HepG2 (cell line): Measurements from ENCODE around the gene LCA5. TPM values are rescaled to one million over a fixed set of nuclear protein-coding genes. Genes with fewer than 3 reads are reported as not detected.

Experiments used
- ARNT2 ChIP-seq: sonication (generic); formaldehyde crosslinking; IDR thresholded peaks from 2 replicates; pipeline ENCODE4 v1.8.0; 2022; ENCODE audit warnings: mild to moderate bottlenecking, low read depth, missing genetic modification reagents, moderate library complexity
- DPF2 ChIP-seq: sonication (generic); formaldehyde crosslinking; IDR thresholded peaks from 2 replicates; pipeline ENCODE4 v1.4.0; 2020; ENCODE audit warnings: mild to moderate bottlenecking, low read depth, missing genetic modification reagents, borderline replicate concordance
- ELF4 ChIP-seq: sonication (generic); formaldehyde crosslinking; IDR thresholded peaks from 2 replicates; pipeline ENCODE4 v1.5.0; 2020; ENCODE audit warnings: missing genetic modification reagents, mild to moderate bottlenecking, moderate library complexity, borderline replicate concordance
- ESRRA ChIP-seq: sonication (generic); formaldehyde crosslinking; IDR thresholded peaks from 2 replicates; pipeline ENCODE4 v1.5.1; 2020; ENCODE audit warnings: mild to moderate bottlenecking, low read depth, missing genetic modification reagents
- HNRNPH1 ChIP-seq: fragments of 200-400 bp; formaldehyde crosslinking; optimal IDR thresholded peaks from 2 replicates; pipeline ENCODE3; 2017; ENCODE audit warnings: mild to moderate bottlenecking, low read depth, low read length
- HNRNPL ChIP-seq: fragments of 200-400 bp; formaldehyde crosslinking; IDR thresholded peaks from 2 replicates; pipeline ENCODE4 v1.6.1; 2017; ENCODE audit warnings: mild to moderate bottlenecking, low read depth, low read length
- MIXL1 ChIP-seq: IDR thresholded peaks from 2 replicates; pipeline ENCODE4 v1.6.1; 2016
- NBN ChIP-seq: fragments of 450-650 bp; conservative IDR thresholded peaks from 2 replicates; pipeline ENCODE4 v1.6.1; 2017
- NR2F2 ChIP-seq: IDR thresholded peaks from 2 replicates; pipeline ENCODE4 v1.6.1; 2012; ENCODE audit warnings: low read depth, inconsistent platforms, borderline replicate concordance
- RBM22 ChIP-seq: fragments of 200-400 bp; formaldehyde crosslinking; optimal IDR thresholded peaks from 2 replicates; pipeline ENCODE3; 2017; ENCODE audit warnings: mild to moderate bottlenecking, low read length, moderate library complexity
- TARDBP ChIP-seq: sonication (generic); formaldehyde crosslinking; IDR thresholded peaks from 2 replicates; pipeline ENCODE4 v1.8.0; 2022; ENCODE audit warnings: mild to moderate bottlenecking, missing genetic modification reagents
- TGIF2 ChIP-seq: IDR thresholded peaks from 2 replicates; pipeline ENCODE4 v1.6.1; 2016; ENCODE audit warnings: control low read depth, missing compliant biosample characterization
- TOPORS ChIP-seq: sonication (generic); formaldehyde crosslinking; IDR thresholded peaks from 2 replicates; pipeline ENCODE4 v1.8.0; 2023; ENCODE audit warnings: mild to moderate bottlenecking, missing genetic modification reagents
- ZNF143 ChIP-seq: sonication (generic); formaldehyde crosslinking; IDR thresholded peaks from 2 replicates; pipeline ENCODE4 v1.4.0; 2020; ENCODE audit warnings: missing genetic modification reagents
- ZNF207 ChIP-seq: fragments of 450-650 bp; IDR thresholded peaks from 2 replicates; pipeline ENCODE4 v1.6.1; 2016; ENCODE audit warnings: antibody characterized with exemption, borderline replicate concordance
- ZNF260 ChIP-seq: sonication (generic); formaldehyde crosslinking; IDR thresholded peaks from 2 replicates; pipeline ENCODE4 v1.4.0; 2020; ENCODE audit warnings: missing genetic modification reagents, low read depth, mild to moderate bottlenecking, borderline replicate concordance
- ZNF382 ChIP-seq: sonication (generic); formaldehyde crosslinking; IDR thresholded peaks from 2 replicates; pipeline ENCODE4 v1.5.0; 2020; ENCODE audit warnings: missing genetic modification reagents, mild to moderate bottlenecking, borderline replicate concordance
- ZNF501 ChIP-seq: sonication (generic); formaldehyde crosslinking; IDR thresholded peaks from 2 replicates; pipeline ENCODE4 v1.5.1; 2020; ENCODE audit warnings: mild to moderate bottlenecking, moderate library complexity, missing genetic modification reagents
- ZNF670 ChIP-seq: sonication (generic); formaldehyde crosslinking; IDR thresholded peaks from 2 replicates; pipeline ENCODE4 v1.8.0; 2022; ENCODE audit warnings: mild to moderate bottlenecking, missing genetic modification reagents, borderline replicate concordance
- ZNF678 ChIP-seq: sonication (generic); formaldehyde crosslinking; IDR thresholded peaks from 2 replicates; pipeline ENCODE4 v1.4.0; 2020; ENCODE audit warnings: mild to moderate bottlenecking, missing genetic modification reagents
- ZNF788 ChIP-seq: sonication (generic); formaldehyde crosslinking; IDR thresholded peaks from 2 replicates; pipeline ENCODE4 v1.5.0; 2020; ENCODE audit warnings: mild to moderate bottlenecking, missing genetic modification reagents, borderline replicate concordance
- ZSCAN12 ChIP-seq: sonication (generic); formaldehyde crosslinking; IDR thresholded peaks from 2 replicates; pipeline ENCODE4 v1.9.0; 2021; ENCODE audit warnings: mild to moderate bottlenecking, missing genetic modification reagents
- ZSCAN29 ChIP-seq: sonication (generic); formaldehyde crosslinking; conservative IDR thresholded peaks from 2 replicates; pipeline ENCODE4 v1.4.0; 2020; ENCODE audit warnings: mild to moderate bottlenecking, missing genetic modification reagents
- ZSCAN9 ChIP-seq: IDR thresholded peaks from 2 replicates; pipeline ENCODE4 v1.6.1; 2016; ENCODE audit warnings: borderline replicate concordance
- polyA plus RNA-seq, 8 experiments: library from polyadenylated mRNA; depleted of rRNA in 3 of 8; stranded (reverse) in 7 of 8; unstranded in 1 of 8; fragments of >200 nt; fragmentation: Illumina TruSeq in 4 of 8; extraction: Trizol in 4 of 8; gene quantifications; 2 replicates each; pipeline versions ENCODE4 v1.2.1 to v1.2.3, GENCODE V29; 2011 to 2016; ENCODE audit warnings: low read depth in 4 of 8, missing spikeins in 1 of 8, mixed read lengths in 1 of 8; ENCODE audit not compliant: insufficient read depth in 1 of 8
- total RNA-seq, 5 experiments: library from RNA; depleted of rRNA; stranded (reverse); fragments of >200 nt; fragmentation: Illumina TruSeq; extraction: Trizol; gene quantifications; 2 replicates each; pipeline ENCODE4 v1.2.3, GENCODE V29; 2016; ENCODE audit warnings: low read depth in 1 of 5
- TF ChIP-seq, protein P1 (sequence below): sonication (generic); formaldehyde crosslinking; IDR thresholded peaks from 2 replicates; pipeline ENCODE4 v1.8.1; 2022; ENCODE audit warnings: mild to moderate bottlenecking, missing genetic modification reagents
- TF ChIP-seq, protein P2 (sequence below): sonication (generic); formaldehyde crosslinking; IDR thresholded peaks from 2 replicates; pipeline ENCODE4 v1.4.0; 2020; ENCODE audit warnings: missing genetic modification reagents
- TF ChIP-seq, protein P3 (sequence below): sonication (generic); formaldehyde crosslinking; IDR thresholded peaks from 2 replicates; pipeline ENCODE4 v1.5.0; 2020; ENCODE audit warnings: missing genetic modification reagents
- TF ChIP-seq, protein P4 (sequence below): sonication (generic); formaldehyde crosslinking; IDR thresholded peaks from 2 replicates; pipeline ENCODE4 v1.5.0; 2020; ENCODE audit warnings: mild to moderate bottlenecking, low read depth, missing genetic modification reagents, borderline replicate concordance

Gene LCA5
- total and polyA plus RNA-seq, 2 of the 13 experiments (the other 11 are each of a cell fraction or from before 2014, with no cell fraction given), result 0.84 to 4.6 TPM

DNA sequence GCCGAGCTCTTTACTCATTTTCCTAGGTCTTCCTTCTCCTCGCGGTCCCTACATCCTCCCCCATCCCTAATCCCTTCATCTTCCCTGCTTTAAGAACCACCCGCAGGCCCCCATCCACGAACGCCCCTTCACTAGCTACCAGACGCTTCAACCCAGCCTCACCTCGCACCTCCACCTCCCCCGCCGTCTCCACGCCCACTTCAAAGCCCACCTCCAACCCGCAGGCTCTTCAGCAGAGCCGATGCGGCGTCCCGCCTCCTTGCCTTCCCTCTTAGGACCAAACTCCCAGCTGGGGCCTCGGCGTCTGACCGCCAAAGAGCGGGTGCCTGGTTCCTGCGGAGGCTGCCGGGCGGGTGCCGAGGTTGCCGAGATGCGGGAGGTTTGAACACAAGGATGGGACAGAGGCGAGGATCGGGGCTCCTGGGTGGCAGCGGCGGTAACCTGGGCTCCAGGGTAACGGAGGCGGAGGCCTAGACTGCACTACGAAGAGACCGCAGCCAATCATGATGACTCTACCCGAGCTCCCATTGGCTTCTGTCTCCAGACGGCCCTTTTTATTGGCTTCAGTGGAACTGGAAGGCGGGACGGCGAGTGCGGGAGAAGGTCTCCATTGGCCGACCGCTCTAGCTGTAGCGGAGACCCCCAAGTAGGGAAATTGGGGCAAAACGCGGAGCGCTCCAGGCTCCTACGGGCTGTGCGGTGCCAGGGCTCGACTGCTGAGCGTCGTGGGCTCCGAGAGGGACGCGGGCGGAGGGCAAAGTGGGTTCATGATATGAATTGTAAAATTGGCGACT, at the start of gene LCA5 (continued):
- TF ChIP-seq TOPORS (CRISPR knock-in tag), result 0 out of 2 replicates have a peak, but pooled peaks have one; percentile 6
- TF ChIP-seq MIXL1 (CRISPR knock-in tag), result no peak
- no peak for TF ChIP-seq ZNF382 (CRISPR knock-in tag)
- no peak for TF ChIP-seq NBN
- no peak for TF ChIP-seq ZNF670 (CRISPR knock-in tag)
- TF ChIP-seq ZNF678, result no peak
- TF ChIP-seq ZSCAN29 (CRISPR knock-in tag), result 0 out of 2 replicates have a peak, but pooled peaks have one; percentile 17
- TF ChIP-seq RBM22, result no peak
- TF ChIP-seq ZNF260, result no peak
- TF ChIP-seq ELF4 (CRISPR knock-in tag), result no peak
- TF ChIP-seq, protein P1, sequence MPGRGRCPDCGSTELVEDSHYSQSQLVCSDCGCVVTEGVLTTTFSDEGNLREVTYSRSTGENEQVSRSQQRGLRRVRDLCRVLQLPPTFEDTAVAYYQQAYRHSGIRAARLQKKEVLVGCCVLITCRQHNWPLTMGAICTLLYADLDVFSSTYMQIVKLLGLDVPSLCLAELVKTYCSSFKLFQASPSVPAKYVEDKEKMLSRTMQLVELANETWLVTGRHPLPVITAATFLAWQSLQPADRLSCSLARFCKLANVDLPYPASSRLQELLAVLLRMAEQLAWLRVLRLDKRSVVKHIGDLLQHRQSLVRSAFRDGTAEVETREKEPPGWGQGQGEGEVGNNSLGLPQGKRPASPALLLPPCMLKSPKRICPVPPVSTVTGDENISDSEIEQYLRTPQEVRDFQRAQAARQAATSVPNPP (CRISPR knock-in tag), result no peak
- TF ChIP-seq ZNF143 (CRISPR knock-in tag), result no peak
- TF ChIP-seq TGIF2 (CRISPR knock-in tag), result peak; percentile 38; the same call in 1 of the 2 replicates
- TF ChIP-seq TARDBP (CRISPR knock-in tag), result peak; percentile 70; the same call in 1 of the 2 replicates
- no peak for TF ChIP-seq HNRNPH1
- no peak for TF ChIP-seq NR2F2
- TF ChIP-seq ARNT2 (CRISPR knock-in tag), result peak; percentile 52; the same call in 1 of the 2 replicates
- TF ChIP-seq, protein P2, sequence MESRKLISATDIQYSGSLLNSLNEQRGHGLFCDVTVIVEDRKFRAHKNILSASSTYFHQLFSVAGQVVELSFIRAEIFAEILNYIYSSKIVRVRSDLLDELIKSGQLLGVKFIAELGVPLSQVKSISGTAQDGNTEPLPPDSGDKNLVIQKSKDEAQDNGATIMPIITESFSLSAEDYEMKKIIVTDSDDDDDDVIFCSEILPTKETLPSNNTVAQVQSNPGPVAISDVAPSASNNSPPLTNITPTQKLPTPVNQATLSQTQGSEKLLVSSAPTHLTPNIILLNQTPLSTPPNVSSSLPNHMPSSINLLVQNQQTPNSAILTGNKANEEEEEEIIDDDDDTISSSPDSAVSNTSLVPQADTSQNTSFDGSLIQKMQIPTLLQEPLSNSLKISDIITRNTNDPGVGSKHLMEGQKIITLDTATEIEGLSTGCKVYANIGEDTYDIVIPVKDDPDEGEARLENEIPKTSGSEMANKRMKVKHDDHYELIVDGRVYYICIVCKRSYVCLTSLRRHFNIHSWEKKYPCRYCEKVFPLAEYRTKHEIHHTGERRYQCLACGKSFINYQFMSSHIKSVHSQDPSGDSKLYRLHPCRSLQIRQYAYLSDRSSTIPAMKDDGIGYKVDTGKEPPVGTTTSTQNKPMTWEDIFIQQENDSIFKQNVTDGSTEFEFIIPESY, result no peak
- TF ChIP-seq, protein P3, sequence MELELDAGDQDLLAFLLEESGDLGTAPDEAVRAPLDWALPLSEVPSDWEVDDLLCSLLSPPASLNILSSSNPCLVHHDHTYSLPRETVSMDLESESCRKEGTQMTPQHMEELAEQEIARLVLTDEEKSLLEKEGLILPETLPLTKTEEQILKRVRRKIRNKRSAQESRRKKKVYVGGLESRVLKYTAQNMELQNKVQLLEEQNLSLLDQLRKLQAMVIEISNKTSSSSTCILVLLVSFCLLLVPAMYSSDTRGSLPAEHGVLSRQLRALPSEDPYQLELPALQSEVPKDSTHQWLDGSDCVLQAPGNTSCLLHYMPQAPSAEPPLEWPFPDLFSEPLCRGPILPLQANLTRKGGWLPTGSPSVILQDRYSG (CRISPR knock-in tag), result no peak
- TF ChIP-seq ZNF788 (CRISPR knock-in tag), result peak; percentile 62; the same call in 1 of the 2 replicates
- TF ChIP-seq, protein P4, sequence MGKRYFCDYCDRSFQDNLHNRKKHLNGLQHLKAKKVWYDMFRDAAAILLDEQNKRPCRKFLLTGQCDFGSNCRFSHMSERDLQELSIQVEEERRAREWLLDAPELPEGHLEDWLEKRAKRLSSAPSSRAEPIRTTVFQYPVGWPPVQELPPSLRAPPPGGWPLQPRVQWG (CRISPR knock-in tag), result no peak
- TF ChIP-seq ZNF207, result no peak
- TF ChIP-seq HNRNPL, result peak; percentile 50; the same call in 1 of the 2 replicates
- TF ChIP-seq ZSCAN9, result no peak
- 0 out of 2 replicates have a peak, but pooled peaks have one; percentile 57 for TF ChIP-seq ESRRA (CRISPR knock-in tag)
- no peak for TF ChIP-seq ZSCAN12 (CRISPR knock-in tag)
- peak; percentile 91 for TF ChIP-seq ZNF501 (CRISPR knock-in tag)
- TF ChIP-seq DPF2, result no peak
